ENCODE measurements around the gene RAP1GAP2.

- TF ChIP-seq CTCF (conservative IDR thresholded peaks at IDR 0.05; ENCODE audit: low read length) (no peak), EZH2phosphoT487 (IDR thresholded peaks at IDR 0.05; ENCODE audit: borderline replicate concordance, low read depth, low read length) (no peak)
Measured at GRCh38 chr17:2994441-2994840, 198.2 kb downstream of the RAP1GAP2 start.
